Keratinocyte (primary cell): ENCODE results near the gene ACBD5. TPM values are rescaled to one million over a fixed set of nuclear protein-coding genes. Genes with fewer than 3 reads are reported as not detected.

Experiments
- DNase-seq: peaks from one replicate; pipeline ENCODE4 v3.0.0-alpha.2; 2011; ENCODE audit warnings: low read depth, missing footprints, low spot score
- FAIRE-seq: peaks from 2 replicates; lab custom pipeline; 2011; peaks lifted over from hg19 to GRCh38; lab: Jason Lieb, UNC
- H2AFZ ChIP-seq: 2 replicates; pipeline ENCODE4 v1.6.0; 2012; ENCODE audit warnings: low read length, control low read depth, inconsistent platforms; ENCODE audit not compliant: control insufficient read depth
- H3K27ac ChIP-seq: 2 replicates; pipeline ENCODE4 v1.5.1; 2011; ENCODE audit warnings: low read length; ENCODE audit not compliant: control insufficient read depth, insufficient read depth
- H3K27me3 ChIP-seq: 3 replicates; pipeline ENCODE4 v1.6.0; 2011; ENCODE audit warnings: low read length; ENCODE audit not compliant: control insufficient read depth, insufficient read depth; ENCODE audit errors: extremely low read depth
- H3K36me3 ChIP-seq, 2 experiments: 2 replicates in 1 of 2; 3 replicates in 1 of 2; pipeline ENCODE4 v1.5.1; 2011; ENCODE audit warnings: low read length in 2 of 2, mild to moderate bottlenecking in 1 of 2; ENCODE audit not compliant: control insufficient read depth in 2 of 2, insufficient read depth in 2 of 2; ENCODE audit errors: extremely low read depth in 1 of 2
- H3K4me1 ChIP-seq: 3 replicates; pipeline ENCODE4 v1.5.1; 2011; ENCODE audit warnings: low read length; ENCODE audit not compliant: control insufficient read depth, insufficient read depth; ENCODE audit errors: extremely low read depth
- H3K4me2 ChIP-seq: 3 replicates; pipeline ENCODE4 v1.6.0; 2011; ENCODE audit warnings: low read depth, low read length; ENCODE audit not compliant: control insufficient read depth, insufficient read depth; ENCODE audit errors: extremely low read depth
- H3K4me3 ChIP-seq, 3 experiments: fragments of 200-600 bp in 1 of 3; sonication (generic) in 1 of 3; 2 replicates in 2 of 3; 3 replicates in 1 of 3; pipeline ENCODE4 v1.5.1; 2011 to 2016; ENCODE audit warnings: low read length in 3 of 3, mild to moderate bottlenecking in 3 of 3, control low read depth in 2 of 3, inconsistent platforms in 1 of 3, low read depth in 1 of 3, mixed read lengths in 1 of 3, mixed run types in 1 of 3, moderate library complexity in 1 of 3; ENCODE audit not compliant: control insufficient read depth in 2 of 3, insufficient read depth in 2 of 3; ENCODE audit errors: extremely low read depth in 1 of 3
- H3K79me2 ChIP-seq: 2 replicates; pipeline ENCODE4 v1.6.0; 2012; ENCODE audit warnings: low read length; ENCODE audit not compliant: control insufficient read depth, insufficient read depth
- H3K9ac ChIP-seq: 3 replicates; pipeline ENCODE4 v1.6.0; 2011; ENCODE audit warnings: low read length; ENCODE audit not compliant: control insufficient read depth, insufficient read depth; ENCODE audit errors: extremely low read depth
- H3K9me1 ChIP-seq: 3 replicates; pipeline ENCODE4 v1.6.0; 2011; ENCODE audit warnings: low read length; ENCODE audit not compliant: control insufficient read depth, insufficient read depth; ENCODE audit errors: extremely low read depth
- H3K9me3 ChIP-seq: 2 replicates; pipeline ENCODE4 v1.5.1; 2012; ENCODE audit warnings: low read depth, low read length; ENCODE audit not compliant: control insufficient read depth
- H4K20me1 ChIP-seq: 3 replicates; pipeline ENCODE4 v1.6.0; 2011; ENCODE audit warnings: low read length; ENCODE audit not compliant: control insufficient read depth, insufficient read depth; ENCODE audit errors: extremely low read depth
- EZH2 ChIP-seq: IDR thresholded peaks from one replicate; pipeline ENCODE4 v1.6.1; 2012; ENCODE audit warnings: inconsistent platforms, mild to moderate bottlenecking, low read length, moderate library complexity
- dilution Hi-C: fragments of 300-500 bp; cut with MboI; formaldehyde crosslinking; loops from one replicate; pipeline ENCODE4 v1.7.0; 2020; ENCODE audit warnings: low sequenced_read_pairs; ENCODE audit not compliant: extremely low pct_ligation_motif_present
- polyA plus RNA-seq, 5 experiments: library from polyadenylated mRNA; depleted of rRNA in 3 of 5; stranded (reverse) in 3 of 5; stranded (forward) in 1 of 5; unstranded in 1 of 5; fragments of >200 nt; gene quantifications; 1 replicate in 1 of 5; 2 replicates in 3 of 5; 3 replicates in 1 of 5; pipeline versions ENCODE4 v1.2.1 to v1.2.3, GENCODE V29; 2011 to 2012; ENCODE audit warnings: missing spikeins in 2 of 5, low read depth in 1 of 5, low replicate concordance in 1 of 5
- TF ChIP-seq, protein P1 (sequence below), 3 experiments: IDR thresholded peaks in 1 of 3; conservative IDR thresholded peaks in 1 of 3; optimal IDR thresholded peaks in 1 of 3; 2 replicates in 2 of 3; 3 replicates in 1 of 3; pipeline versions ENCODE3 to v1.5.1; 2011; ENCODE audit warnings: low read length in 3 of 3, mild to moderate bottlenecking in 3 of 3, moderate library complexity in 2 of 3, control low read depth in 1 of 3, inconsistent platforms in 1 of 3; ENCODE audit not compliant: insufficient read depth in 2 of 3; ENCODE audit errors: extremely low read depth in 1 of 3

ACBD5 gene
- polyA plus RNA-seq, 1 donor (not counting 4 experiments of a cell fraction or from before 2014, with no cell fraction given) = 11.7 TPM

- Histone ChIP-seq H3K4me3 (no peak overlapping the region), H3K36me3 (no peaks in the 10 kb centered on the region), H3K4me2 (no peak overlapping the region), H3K27me3 (no peaks in the 10 kb centered on the region), H3K27ac (no peak overlapping the region), H3K9ac (no peak overlapping the region), H3K9me3 (no peaks in the 10 kb centered on the region), H3K9me1 (no peaks in the 10 kb centered on the region), H4K20me1 (no peaks in the 10 kb centered on the region), H3K4me1 (no peaks in the 10 kb centered on the region), H3K79me2 (no peaks in the 10 kb centered on the region), H2AFZ (no peak overlapping the region)
- TF ChIP-seq, protein P1, sequence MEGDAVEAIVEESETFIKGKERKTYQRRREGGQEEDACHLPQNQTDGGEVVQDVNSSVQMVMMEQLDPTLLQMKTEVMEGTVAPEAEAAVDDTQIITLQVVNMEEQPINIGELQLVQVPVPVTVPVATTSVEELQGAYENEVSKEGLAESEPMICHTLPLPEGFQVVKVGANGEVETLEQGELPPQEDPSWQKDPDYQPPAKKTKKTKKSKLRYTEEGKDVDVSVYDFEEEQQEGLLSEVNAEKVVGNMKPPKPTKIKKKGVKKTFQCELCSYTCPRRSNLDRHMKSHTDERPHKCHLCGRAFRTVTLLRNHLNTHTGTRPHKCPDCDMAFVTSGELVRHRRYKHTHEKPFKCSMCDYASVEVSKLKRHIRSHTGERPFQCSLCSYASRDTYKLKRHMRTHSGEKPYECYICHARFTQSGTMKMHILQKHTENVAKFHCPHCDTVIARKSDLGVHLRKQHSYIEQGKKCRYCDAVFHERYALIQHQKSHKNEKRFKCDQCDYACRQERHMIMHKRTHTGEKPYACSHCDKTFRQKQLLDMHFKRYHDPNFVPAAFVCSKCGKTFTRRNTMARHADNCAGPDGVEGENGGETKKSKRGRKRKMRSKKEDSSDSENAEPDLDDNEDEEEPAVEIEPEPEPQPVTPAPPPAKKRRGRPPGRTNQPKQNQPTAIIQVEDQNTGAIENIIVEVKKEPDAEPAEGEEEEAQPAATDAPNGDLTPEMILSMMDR (optimal IDR thresholded peaks at IDR 0.05 in 1 of 3, IDR thresholded peaks at IDR 0.05 in 1 of 3, conservative IDR thresholded peaks at IDR 0.05 in 1 of 3; ENCODE audit: extremely low read depth in 1 of 3, insufficient read depth in 2 of 3, low read length in 3 of 3) = no peak
- TF ChIP-seq EZH2 = no peak
- dilution Hi-C loops = no loop called here
- no peak for FAIRE-seq
- no peak for DNase-seq
Measured at GRCh38 chr10:27192284-27192683, 48.3 kb downstream of the ACBD5 start.

- Histone ChIP-seq H3K27me3 (no peaks in the 10 kb centered on the region), H3K9me1 (no peaks in the 10 kb centered on the region), H3K27ac (no peak overlapping the region), H3K9me3 (no peaks in the 10 kb centered on the region), H4K20me1 (no peaks in the 10 kb centered on the region), H3K4me1 (no peaks in the 10 kb centered on the region), H2AFZ (no peak overlapping the region), H3K4me2 (no peak overlapping the region), H3K9ac (no peak overlapping the region), H3K36me3 (peaks cover 0 to 4% of the 10 kb centered on the region in 2 experiments), H3K4me3 (no peak overlapping the region), H3K79me2 (no peaks in the 10 kb centered on the region)
- TF ChIP-seq, protein P1 (optimal IDR thresholded peaks at IDR 0.05 in 1 of 3, IDR thresholded peaks at IDR 0.05 in 1 of 3, conservative IDR thresholded peaks at IDR 0.05 in 1 of 3; ENCODE audit: extremely low read depth in 1 of 3, insufficient read depth in 2 of 3, low read length in 3 of 3) = no peak
- no peak for TF ChIP-seq EZH2
- DNase-seq = no peak
- FAIRE-seq = no peak
- dilution Hi-C loops = no loop called here
Measured at GRCh38 chr10:27190508-27190907, 50.1 kb downstream of the ACBD5 start.
